Ovary (tissue), 9 donors: Measurements from ENCODE around the gene BCORL1. TPM values are rescaled to one million over a fixed set of nuclear protein-coding genes. Genes with fewer than 3 reads are reported as not detected.

Experiments
- DNase-seq, 5 donors: peaks; one replicate each; pipeline ENCODE4 v3.0.0-alpha.2; 2019 to 2020
- H3K27ac ChIP-seq, 2 donors: fragments of 200-600 bp; one replicate each; pipeline versions ENCODE4 v1.5.1 to v1.8.0; 2019 to 2022
- H3K27me3 ChIP-seq: fragments of 200-600 bp; one replicate; pipeline ENCODE4 v1.8.0; 2022
- H3K36me3 ChIP-seq: fragments of 200-600 bp; sonication (generic); one replicate; pipeline ENCODE4 v1.5.1; 2019
- H3K4me1 ChIP-seq: one replicate; pipeline ENCODE4 v1.8.1; 2013; ENCODE audit warnings: mild to moderate bottlenecking, moderate library complexity; ENCODE audit not compliant: insufficient read depth
- H3K4me3 ChIP-seq: fragments of 200-600 bp; sonication (generic); one replicate; pipeline ENCODE4 v1.5.1; 2017
- H3K9me3 ChIP-seq, 2 donors: fragments of 200-600 bp in 1 of 2; sonication (generic) in 1 of 2; one replicate each; pipeline versions ENCODE4 v1.5.1 to v1.8.1; 2013 to 2019; ENCODE audit warnings: mild to moderate bottlenecking in 1 of 2, moderate library complexity in 1 of 2
- CTCF ChIP-seq, 3 donors: fragments of 450-650 bp in 2 of 3; fragments of 200-600 bp in 1 of 3; IDR thresholded peaks; one replicate each; pipeline versions ENCODE4 v1.5.1 to v1.8.0; 2016 to 2022; ENCODE audit warnings: antibody characterized with exemption in 3 of 3, mild to moderate bottlenecking in 1 of 3
- EP300 ChIP-seq: sonication (generic); formaldehyde crosslinking; IDR thresholded peaks from one replicate; pipeline ENCODE4 v1.6.1; 2017; ENCODE audit warnings: antibody characterized with exemption
- POLR2A ChIP-seq: fragments of 450-650 bp; IDR thresholded peaks from one replicate; pipeline ENCODE4 v1.6.1; 2017; ENCODE audit warnings: antibody characterized with exemption, mild to moderate bottlenecking, moderate library complexity
- WGBS, 3 donors: extraction: QIAGEN DNeasy Blood & Tissue Kit in 1 of 3; methylation state at CpG; one replicate each; pipeline versions ENCODE4 v1.1.5 to v1.1.7; 2013 to 2017; 5-methylcytosine and 5-hydroxymethylcytosine counted together
- intact Hi-C, 4 donors: fragments of 100-400 bp; cut with DNase I; formaldehyde crosslinking; loops; one replicate each; pipeline versions ENCODE4 v1.11.0 to v1.15.1; 2022 to 2023
- polyA plus RNA-seq, 2 donors: library from polyadenylated mRNA; stranded (reverse); fragments of 200-250 nt in 1 of 2; fragments of 350-450 nt in 1 of 2; fragmentation: Illumina TruSeq in 1 of 2; extraction: RNeasy Lipid Tissue Mini Kit (QIAGEN cat#74804) in 1 of 2; gene quantifications; one replicate each; pipeline ENCODE4 v1.2.3, GENCODE V29; 2013 to 2014
- total RNA-seq, 7 donors: library from RNA; depleted of rRNA in 2 of 7; stranded (reverse); fragments of >200 nt in 2 of 7; fragmentation: NEBNext Ultra II Directional in 3 of 7; extraction: Animal tissue kit (Norgen Biotek cat#: 25700) in 3 of 7; gene quantifications; one replicate each; pipeline versions ENCODE4 v1.1.0 to v1.2.4, GENCODE V29; 2016 to 2023
- donor health status: DM: no; HTN: no; CAD: no; lungs with moderate emphysema.
- donor health status: DM: no; HTN: no; CAD: no.
- donor health status: Bipolar disorder and iron deficiency.
- donor health status: DM: yes; HTN: yes; CAD: no.
- donor health status: DM: no; HTN: no; CAD: no.
- donor health status: DM: yes; HTN: yes; CAD: no.

Gene BCORL1
- total and polyA plus RNA-seq, 9 donors: 3.3 to 45.1 (median 19.3) TPM

- Histone ChIP-seq H3K4me3 (no peak overlapping the region), H3K36me3 (no peaks in the 10 kb centered on the region), H3K9me3 (no peaks in the 10 kb centered on the region), H3K4me1 (peaks cover 10% of the 10 kb centered on the region), H3K27ac (no peak overlapping the region), H3K27me3 (no peaks in the 10 kb centered on the region)
- intact Hi-C loops: no loop called here
- no peak for DNase-seq
- TF ChIP-seq CTCF (IDR thresholded peaks at IDR 0.05) (no peak), POLR2A (no peak), EP300 (no peak)
- 69 to 75% (median 73%) methylated on average over 14 of the region's 14 CpGs for WGBS, 3 donors
Observed at GRCh38 chrX:130097507-130098209, 115.2 kb downstream of the BCORL1 start.

DNA sequence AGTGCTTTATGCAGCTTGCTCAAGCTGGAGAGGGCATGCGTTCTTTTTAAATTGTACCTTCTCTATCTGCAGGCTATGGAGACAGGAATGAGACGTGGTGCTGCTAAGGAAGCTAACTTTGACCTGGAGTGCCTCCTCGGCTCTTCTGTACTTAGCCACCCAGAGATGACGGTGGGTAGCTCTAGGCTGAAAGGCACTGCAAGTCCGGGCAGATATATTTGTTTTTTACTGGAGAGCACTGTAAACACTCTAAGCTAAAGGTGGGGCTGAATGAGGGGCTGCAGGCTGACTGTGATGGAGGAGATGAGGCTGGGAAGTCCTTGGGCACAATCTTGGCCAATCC is 115.7 kb downstream of the BCORL1 start:
- peaks cover 10% of the 10 kb centered on the region for H3K4me1 ChIP-seq
- no peak overlapping the region for H3K27ac ChIP-seq
- no peak overlapping the region for H3K4me3 ChIP-seq
- intact Hi-C loops: no loop called here
- H3K36me3 ChIP-seq: no peaks in the 10 kb centered on the region
- no peaks in the 10 kb centered on the region for H3K9me3 ChIP-seq
- H3K27me3 ChIP-seq: no peaks in the 10 kb centered on the region
- TF ChIP-seq POLR2A: no peak
- WGBS, 3 donors: 57 to 81% (median 66%) methylated on average over 5 of the region's 5 CpGs
- no peak for DNase-seq

- H3K27ac ChIP-seq: no peak overlapping the region
- peak in 2 of 5 donors; percentile 58 to 70 for DNase-seq
- no peaks in the 10 kb centered on the region for H3K9me3 ChIP-seq
Observed at GRCh38 chrX:130100180-130100579, 117.7 kb downstream of the BCORL1 start.

DNA sequence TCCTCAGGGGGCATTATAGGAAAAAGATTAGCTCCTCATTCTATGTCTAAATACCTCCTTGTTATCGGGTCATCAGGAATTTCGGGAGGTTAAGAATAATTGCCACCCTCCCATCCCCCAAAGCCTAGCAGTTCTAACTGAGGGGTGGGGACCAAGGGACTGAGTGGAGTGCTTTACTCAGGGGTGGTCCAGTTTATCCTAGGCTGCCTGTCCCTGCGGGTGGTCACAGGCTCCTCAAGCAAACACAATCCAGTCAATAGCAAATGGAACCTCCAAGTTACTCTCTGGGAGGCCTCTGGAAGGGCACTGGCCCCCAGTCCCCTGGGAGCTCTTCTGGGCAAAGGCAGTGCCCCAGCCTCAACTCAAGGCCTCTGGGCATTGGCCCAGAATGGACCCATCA is 121.2 kb downstream of the BCORL1 start:
- Histone ChIP-seq H3K36me3 (no peaks in the 10 kb centered on the region), H3K9me3 (no peaks in the 10 kb centered on the region), H3K4me3 (no peak overlapping the region), H3K4me1 (peaks cover 5% of the 10 kb centered on the region), H3K27ac (no peak overlapping the region), H3K27me3 (no peaks in the 10 kb centered on the region)
- 66 to 78% (median 74%) methylated on average over 3 of the region's 3 CpGs for WGBS, 3 donors
- intact Hi-C loops: no loop called here
- DNase-seq: no peak
- TF ChIP-seq CTCF (IDR thresholded peaks at IDR 0.05): no peak
- no peak for TF ChIP-seq POLR2A
- no peak for TF ChIP-seq EP300

More at GRCh38 chrX:130100180-130100579, 117.7 kb downstream of the BCORL1 start:
- Histone ChIP-seq H3K4me3 (no peak overlapping the region), H3K36me3 (no peaks in the 10 kb centered on the region), H3K27me3 (no peaks in the 10 kb centered on the region), H3K4me1 (peaks cover 8% of the 10 kb centered on the region)
- WGBS, 3 donors: 48 to 61% (median 60%) methylated on average over 5 of the region's 5 CpGs
- intact Hi-C loops: no loop called here
- TF ChIP-seq CTCF (IDR thresholded peaks at IDR 0.05) (no peak), EP300 (no peak), POLR2A (no peak)

DNA sequence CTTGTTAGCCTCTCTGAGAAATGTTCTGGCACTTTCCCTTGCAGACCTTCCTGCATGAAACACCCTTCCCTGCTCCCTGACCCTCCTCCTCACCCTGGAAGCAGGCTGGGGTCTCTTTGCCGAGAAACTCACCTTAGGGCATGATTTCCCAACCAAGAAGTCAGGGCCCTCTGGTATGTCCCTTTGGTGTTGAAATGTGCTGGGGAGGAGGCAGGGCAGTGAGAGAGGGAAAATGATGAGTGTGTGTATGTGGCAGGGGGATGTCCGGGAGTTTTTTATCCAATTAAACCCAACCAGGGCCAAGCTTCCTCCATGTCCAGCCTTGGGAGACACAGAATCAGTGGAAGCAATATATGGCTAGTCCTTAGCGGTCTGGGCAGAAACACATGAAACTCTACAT is 122.8 kb downstream of the BCORL1 start:
- WGBS, 3 donors: 62 to 68% (median 65%) methylated on average over 3 of the region's 3 CpGs
- intact Hi-C loops: no loop called here
- TF ChIP-seq POLR2A: no peak
- TF ChIP-seq CTCF (IDR thresholded peaks at IDR 0.05): no peak
- TF ChIP-seq EP300: no peak
- DNase-seq: no peak
- H3K4me1 ChIP-seq: peaks cover 5% of the 10 kb centered on the region
- no peaks in the 10 kb centered on the region for H3K36me3 ChIP-seq
- H3K27me3 ChIP-seq: no peaks in the 10 kb centered on the region
- no peaks in the 10 kb centered on the region for H3K9me3 ChIP-seq
- no peak overlapping the region for H3K4me3 ChIP-seq
- H3K27ac ChIP-seq: peak overlapping the region in 1 of 2 donors; percentile 49
